ENCODE data around the gene RCC2.
A peak's percentile ranks its signal among the peaks of the same experiment; 100 is the strongest.

Gene RCC2

DNA sequence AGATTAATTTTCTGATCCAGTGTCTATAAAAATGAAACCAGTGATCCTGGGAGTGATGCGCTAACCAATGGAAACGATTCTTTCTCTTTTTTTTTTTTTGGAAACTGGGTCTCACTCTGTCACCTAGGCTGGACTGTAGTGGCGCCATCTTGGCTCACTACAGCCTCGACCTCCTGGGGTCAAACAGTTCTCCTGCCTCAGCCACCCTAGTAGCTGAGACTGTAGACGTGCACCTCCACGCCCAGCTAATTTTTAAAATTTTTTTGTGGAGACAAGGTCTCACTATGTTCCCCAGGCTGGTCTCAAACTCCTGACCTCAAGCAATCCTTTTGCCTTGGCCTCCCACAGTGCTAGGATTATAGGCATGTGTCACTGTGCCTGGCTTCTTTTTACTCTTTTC lies 3.4 kb upstream of the RCC2 start:
- H3K4me3 ChIP-seq (ENCODE audit: low read length), result no peak overlapping the region
- H3K27me3 ChIP-seq (ENCODE audit: control insufficient read depth, insufficient read depth, low read length), result peaks cover 8% of the 10 kb centered on the region; the same call in 1 of the 2 replicates
- peaks cover 8% of the 10 kb centered on the region for H3K4me1 ChIP-seq (ENCODE audit: control insufficient read depth, insufficient read depth, low read length)
- no peaks in the 10 kb centered on the region for H3K9me3 ChIP-seq (ENCODE audit: control insufficient read depth, insufficient read depth, low read length)
- no peak for DNase-seq (ENCODE audit: low read depth, low spot score)
- no peaks in the 10 kb centered on the region for H3K36me3 ChIP-seq (ENCODE audit: control insufficient read depth, insufficient read depth, low read length)
- no CpG with 5 or more reads among the region's 6 CpGs for WGBS (ENCODE audit: insufficient coverage, insufficient read length)
- no peak overlapping the region for H3K27ac ChIP-seq (ENCODE audit: low read length)

GRCh38 chr1:17441993-17442357 lies 2.5 kb upstream of the RCC2 start:
- Histone ChIP-seq H3K36me3 (ENCODE audit: control insufficient read depth, insufficient read depth, low read length) (no peaks in the 10 kb centered on the region), H3K4me1 (ENCODE audit: control insufficient read depth, insufficient read depth, low read length) (peaks cover 8% of the 10 kb centered on the region), H3K27me3 (ENCODE audit: control insufficient read depth, insufficient read depth, low read length) (peaks cover 7% of the 10 kb centered on the region; the same call in 1 of the 2 replicates), H3K27ac (ENCODE audit: low read length) (no peak overlapping the region), H3K4me3 (ENCODE audit: low read length) (no peak overlapping the region), H3K9me3 (ENCODE audit: control insufficient read depth, insufficient read depth, low read length) (no peaks in the 10 kb centered on the region)
- no CpG with 5 or more reads among the region's 4 CpGs for WGBS (ENCODE audit: insufficient coverage, insufficient read length)
- no peak for DNase-seq (ENCODE audit: low read depth, low spot score)

DNA sequence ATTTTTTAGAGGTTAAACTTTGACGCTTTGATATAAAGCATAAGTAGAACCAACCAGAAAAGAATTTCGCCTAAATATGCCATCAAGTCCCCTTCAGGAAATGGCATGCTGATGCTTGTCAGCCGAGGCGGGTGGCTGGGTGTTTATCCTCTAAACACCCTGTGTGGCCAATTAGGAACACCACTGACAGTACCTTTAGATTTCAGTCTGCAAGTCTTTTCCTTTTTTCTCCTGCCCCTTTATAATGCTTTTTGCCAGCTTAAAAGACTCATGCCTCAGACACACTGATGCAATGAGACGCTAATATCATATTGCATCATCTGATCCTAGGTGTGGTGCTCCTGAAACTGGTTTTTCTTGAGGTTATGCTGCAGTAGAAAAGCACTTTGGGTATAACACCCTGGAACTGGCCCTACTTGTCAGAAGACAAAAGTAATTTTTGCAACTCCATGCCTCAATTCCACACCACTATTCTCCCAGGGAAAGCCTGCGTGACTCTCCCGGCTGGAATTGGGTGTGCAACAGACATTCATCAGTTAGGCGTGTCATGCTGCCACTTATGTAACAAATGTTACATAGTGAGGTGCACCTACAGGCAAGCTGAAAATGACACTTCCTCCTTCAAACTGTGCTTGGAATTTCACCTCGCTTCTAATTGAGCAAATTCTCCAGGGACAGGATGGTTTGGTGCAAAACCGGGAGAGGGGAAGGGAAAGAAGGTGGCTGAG lies 2.0 kb upstream of the RCC2 start:
- no peak overlapping the region for H3K4me3 ChIP-seq (ENCODE audit: low read length)
- H3K9me3 ChIP-seq (ENCODE audit: control insufficient read depth, insufficient read depth, low read length), result no peaks in the 10 kb centered on the region
- DNase-seq (ENCODE audit: low read depth, low spot score), result no peak
- H3K27me3 ChIP-seq (ENCODE audit: control insufficient read depth, insufficient read depth, low read length), result peaks cover 7% of the 10 kb centered on the region; the same call in 1 of the 2 replicates
- H3K36me3 ChIP-seq (ENCODE audit: control insufficient read depth, insufficient read depth, low read length), result peaks cover 1% of the 10 kb centered on the region; the same call in 1 of the 2 replicates
- no peak overlapping the region for H3K27ac ChIP-seq (ENCODE audit: low read length)
- WGBS (ENCODE audit: insufficient coverage, insufficient read length), result no CpG with 5 or more reads among the region's 10 CpGs
- peaks cover 9% of the 10 kb centered on the region for H3K4me1 ChIP-seq (ENCODE audit: control insufficient read depth, insufficient read depth, low read length)

GRCh38 chr1:17440827-17441168 lies 1.3 kb upstream of the RCC2 start:
- no peak overlapping the region for H3K27ac ChIP-seq (ENCODE audit: low read length)
- peaks cover 5% of the 10 kb centered on the region; the same call in 1 of the 2 replicates for H3K36me3 ChIP-seq (ENCODE audit: control insufficient read depth, insufficient read depth, low read length)
- no peak for DNase-seq (ENCODE audit: low read depth, low spot score)
- no CpG with 5 or more reads among the region's 6 CpGs for WGBS (ENCODE audit: insufficient coverage, insufficient read length)
- H3K27me3 ChIP-seq (ENCODE audit: control insufficient read depth, insufficient read depth, low read length), result peaks cover 7% of the 10 kb centered on the region; the same call in 1 of the 2 replicates
- no peaks in the 10 kb centered on the region for H3K9me3 ChIP-seq (ENCODE audit: control insufficient read depth, insufficient read depth, low read length)
- H3K4me1 ChIP-seq (ENCODE audit: control insufficient read depth, insufficient read depth, low read length), result peaks cover 9% of the 10 kb centered on the region
- peak overlapping the region; percentile 26; the same call in 1 of the 2 replicates for H3K4me3 ChIP-seq (ENCODE audit: low read length)

- peak overlapping the region; percentile 63; the same call in 1 of the 2 replicates for H3K4me3 ChIP-seq (ENCODE audit: low read length)
- DNase-seq (ENCODE audit: low read depth, low spot score), result no peak
- no CpG with 5 or more reads among the region's 18 CpGs for WGBS (ENCODE audit: insufficient coverage, insufficient read length)
- H3K4me1 ChIP-seq (ENCODE audit: control insufficient read depth, insufficient read depth, low read length), result peaks cover 9% of the 10 kb centered on the region
- peaks cover 6% of the 10 kb centered on the region; the same call in 1 of the 2 replicates for H3K36me3 ChIP-seq (ENCODE audit: control insufficient read depth, insufficient read depth, low read length)
- no peaks in the 10 kb centered on the region for H3K9me3 ChIP-seq (ENCODE audit: control insufficient read depth, insufficient read depth, low read length)
- H3K27ac ChIP-seq (ENCODE audit: low read length), result no peak overlapping the region
- H3K27me3 ChIP-seq (ENCODE audit: control insufficient read depth, insufficient read depth, low read length), result peaks cover 7% of the 10 kb centered on the region; the same call in 1 of the 2 replicates
These were observed 773 bp upstream of the RCC2 start for GRCh38 chr1:17440074-17440826.

- Histone ChIP-seq H3K27ac (ENCODE audit: low read length) (no peak overlapping the region), H3K9me3 (ENCODE audit: control insufficient read depth, insufficient read depth, low read length) (no peaks in the 10 kb centered on the region), H3K4me1 (ENCODE audit: control insufficient read depth, insufficient read depth, low read length) (peaks cover 11% of the 10 kb centered on the region), H3K4me3 (ENCODE audit: low read length) (peak overlapping the region; percentile 63), H3K27me3 (ENCODE audit: control insufficient read depth, insufficient read depth, low read length) (peaks cover 7% of the 10 kb centered on the region; the same call in 1 of the 2 replicates), H3K36me3 (ENCODE audit: control insufficient read depth, insufficient read depth, low read length) (peaks cover 9% of the 10 kb centered on the region; the same call in 1 of the 2 replicates)
- no peak for DNase-seq (ENCODE audit: low read depth, low spot score)
- WGBS (ENCODE audit: insufficient coverage, insufficient read length), result no CpG with 5 or more reads among the region's 78 CpGs
These were observed 893 bp downstream of the RCC2 start for GRCh38 chr1:17438318-17439249.

DNA sequence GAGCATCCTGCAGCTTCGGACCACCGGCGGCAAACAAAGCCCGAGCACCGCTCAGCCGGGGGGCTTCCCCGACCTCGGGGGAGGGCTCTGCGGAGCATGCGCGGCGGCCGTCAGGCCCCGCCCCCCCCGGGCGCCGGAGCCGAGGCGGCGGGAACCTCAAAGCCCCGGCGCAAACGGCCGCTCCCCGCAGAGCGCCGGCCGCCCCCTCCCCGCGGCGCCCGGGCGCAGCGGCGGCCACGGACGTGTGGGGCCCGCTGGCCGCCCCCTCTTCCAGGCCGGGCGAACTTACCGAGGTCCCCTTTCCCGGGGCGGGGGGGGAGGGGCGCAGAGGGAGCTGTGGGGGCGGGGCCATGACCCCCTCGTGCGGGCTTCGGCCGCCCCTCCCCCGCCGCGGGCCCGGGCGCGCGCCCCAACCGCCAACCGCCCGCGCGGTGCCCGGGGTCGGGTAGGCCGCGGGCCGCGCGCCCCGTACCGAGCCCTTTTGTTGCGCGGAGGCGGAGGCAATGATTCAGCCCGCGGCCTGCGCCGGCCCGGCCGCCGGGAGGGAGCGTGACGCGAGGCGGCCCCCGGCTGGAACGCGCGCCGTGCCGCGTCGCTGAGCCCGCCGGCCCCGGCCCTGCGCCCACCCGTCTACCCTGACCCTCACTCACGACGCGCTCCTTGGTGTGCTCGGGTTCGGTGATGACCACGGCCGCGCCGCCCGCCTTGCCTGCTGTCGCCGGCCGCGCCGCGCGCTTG lies 1.7 kb downstream of the RCC2 start:
- peak overlapping the region; percentile 63 for H3K4me3 ChIP-seq (ENCODE audit: low read length)
- H3K36me3 ChIP-seq (ENCODE audit: control insufficient read depth, insufficient read depth, low read length), result peaks cover 13% of the 10 kb centered on the region; the same call in 1 of the 2 replicates
- H3K4me1 ChIP-seq (ENCODE audit: control insufficient read depth, insufficient read depth, low read length), result peaks cover 14% of the 10 kb centered on the region
- H3K9me3 ChIP-seq (ENCODE audit: control insufficient read depth, insufficient read depth, low read length), result no peaks in the 10 kb centered on the region
- DNase-seq (ENCODE audit: low read depth, low spot score), result no peak
- peaks cover 7% of the 10 kb centered on the region; the same call in 1 of the 2 replicates for H3K27me3 ChIP-seq (ENCODE audit: control insufficient read depth, insufficient read depth, low read length)
- H3K27ac ChIP-seq (ENCODE audit: low read length), result no peak overlapping the region
- no CpG with 5 or more reads among the region's 115 CpGs for WGBS (ENCODE audit: insufficient coverage, insufficient read length)

DNA sequence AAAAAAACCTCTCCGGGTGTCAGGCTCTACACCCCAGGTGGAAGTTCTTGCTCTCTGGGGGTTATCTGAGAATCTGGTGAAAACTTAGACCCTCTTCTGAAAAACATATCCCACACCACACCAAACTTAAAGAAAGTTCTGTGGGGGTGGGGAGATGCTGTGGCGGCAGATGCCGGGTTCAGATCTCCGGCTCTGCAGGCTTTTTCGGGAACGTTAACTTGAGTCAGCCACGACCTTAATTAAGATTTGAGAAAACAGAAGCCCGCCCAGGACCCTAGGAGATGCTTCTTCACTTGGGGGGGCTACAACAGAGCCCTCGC lies 2.3 kb downstream of the RCC2 start:
- no CpG with 5 or more reads among the region's 9 CpGs for WGBS (ENCODE audit: insufficient coverage, insufficient read length)
- H3K4me3 ChIP-seq (ENCODE audit: low read length), result peak overlapping the region; percentile 63; the same call in 1 of the 2 replicates
- H3K27me3 ChIP-seq (ENCODE audit: control insufficient read depth, insufficient read depth, low read length), result peaks cover 7% of the 10 kb centered on the region; the same call in 1 of the 2 replicates
- H3K9me3 ChIP-seq (ENCODE audit: control insufficient read depth, insufficient read depth, low read length), result no peaks in the 10 kb centered on the region
- no peak for DNase-seq (ENCODE audit: low read depth, low spot score)
- H3K36me3 ChIP-seq (ENCODE audit: control insufficient read depth, insufficient read depth, low read length), result peaks cover 16% of the 10 kb centered on the region; the same call in 1 of the 2 replicates
- no peak overlapping the region for H3K27ac ChIP-seq (ENCODE audit: low read length)
- H3K4me1 ChIP-seq (ENCODE audit: control insufficient read depth, insufficient read depth, low read length), result peaks cover 17% of the 10 kb centered on the region

DNA sequence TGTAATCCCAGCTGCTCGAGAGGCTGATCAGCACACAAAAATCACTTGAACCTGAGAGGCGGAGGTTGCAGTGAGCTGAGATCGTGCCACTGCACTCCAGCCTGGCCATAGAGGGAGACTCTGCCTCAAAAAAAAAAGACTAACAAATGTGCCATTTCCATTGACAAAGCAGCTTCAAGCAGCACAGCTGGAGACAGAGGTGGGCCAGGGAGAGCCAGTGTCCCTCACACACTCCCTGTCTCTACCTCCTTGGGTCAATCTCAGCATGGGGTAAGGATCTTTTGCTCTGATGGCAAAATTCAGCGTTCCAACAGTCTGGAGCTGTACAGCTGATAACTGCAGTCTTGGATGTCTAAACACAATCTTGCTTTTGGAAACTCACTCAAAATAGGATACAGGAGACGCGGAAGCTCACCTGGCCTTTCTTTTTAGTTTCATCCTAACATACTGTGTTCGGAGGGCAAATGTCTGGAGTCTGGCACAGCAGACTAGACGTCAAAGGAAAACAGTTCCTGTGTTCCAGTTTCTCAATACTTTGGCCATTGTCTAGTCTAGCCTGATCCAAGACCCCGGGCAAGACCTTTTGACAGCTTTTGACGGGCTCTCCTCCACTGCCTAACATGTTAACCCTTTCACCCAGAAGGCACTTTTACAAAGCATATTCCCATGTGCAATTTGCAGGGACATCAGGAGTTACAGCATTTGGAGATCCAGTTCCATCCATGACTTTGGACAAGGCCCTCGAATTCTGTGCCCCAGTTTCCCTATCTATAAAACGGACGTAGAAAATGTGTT lies 2.9 kb downstream of the RCC2 start:
- H3K36me3 ChIP-seq (ENCODE audit: control insufficient read depth, insufficient read depth, low read length), result peaks cover 19% of the 10 kb centered on the region; the same call in 1 of the 2 replicates

More for the DNA sequence above, 2.9 kb downstream of the RCC2 start:
- Histone ChIP-seq H3K27ac (ENCODE audit: low read length) (no peak overlapping the region), H3K4me3 (ENCODE audit: low read length) (peak overlapping the region; percentile 63; the same call in 1 of the 2 replicates), H3K27me3 (ENCODE audit: control insufficient read depth, insufficient read depth, low read length) (peaks cover 7% of the 10 kb centered on the region; the same call in 1 of the 2 replicates), H3K4me1 (ENCODE audit: control insufficient read depth, insufficient read depth, low read length) (peaks cover 16% of the 10 kb centered on the region), H3K9me3 (ENCODE audit: control insufficient read depth, insufficient read depth, low read length) (no peaks in the 10 kb centered on the region)
- no CpG with 5 or more reads among the region's 13 CpGs for WGBS (ENCODE audit: insufficient coverage, insufficient read length)
- DNase-seq (ENCODE audit: low read depth, low spot score), result no peak
